Activated CD8-positive, alpha-beta memory T cell treated with anti-CD3 and anti-CD28 coated beads, Interleukin-2, amount 50 U/mL, for 4 hours (primary cell): Measurements from ENCODE around the gene PHACTR4.
"Not testable (repeated sequence)": the region's sequence is repeated elsewhere in the genome, so short reads cannot be mapped to it uniquely, and the experiment has no call there.

Experiments
- DNase-seq: peaks from one replicate; pipeline ENCODE4 v3.0.0-alpha.2; 2020

The PHACTR4 gene

DNA sequence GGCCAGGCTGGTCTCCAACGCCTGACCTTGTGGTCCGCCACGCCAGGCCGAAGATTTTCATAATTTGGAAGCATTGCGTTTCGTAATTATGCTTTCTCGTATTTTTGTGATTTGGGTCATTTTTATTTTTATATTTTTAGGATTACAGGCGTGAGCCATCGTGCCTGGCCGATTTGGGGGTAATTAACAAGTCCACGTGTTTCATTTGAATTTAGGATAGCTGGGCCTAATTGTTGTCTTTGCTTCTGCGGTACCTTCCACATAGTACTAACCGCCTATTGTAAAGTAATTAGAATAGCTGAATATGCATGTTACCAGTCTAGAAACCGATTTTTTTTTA lies 137.3 kb downstream of the PHACTR4 start:
- no peak for DNase-seq

GRCh38 chr1:28507247-28507645 lies 137.7 kb downstream of the PHACTR4 start:
- no peak for DNase-seq

DNA sequence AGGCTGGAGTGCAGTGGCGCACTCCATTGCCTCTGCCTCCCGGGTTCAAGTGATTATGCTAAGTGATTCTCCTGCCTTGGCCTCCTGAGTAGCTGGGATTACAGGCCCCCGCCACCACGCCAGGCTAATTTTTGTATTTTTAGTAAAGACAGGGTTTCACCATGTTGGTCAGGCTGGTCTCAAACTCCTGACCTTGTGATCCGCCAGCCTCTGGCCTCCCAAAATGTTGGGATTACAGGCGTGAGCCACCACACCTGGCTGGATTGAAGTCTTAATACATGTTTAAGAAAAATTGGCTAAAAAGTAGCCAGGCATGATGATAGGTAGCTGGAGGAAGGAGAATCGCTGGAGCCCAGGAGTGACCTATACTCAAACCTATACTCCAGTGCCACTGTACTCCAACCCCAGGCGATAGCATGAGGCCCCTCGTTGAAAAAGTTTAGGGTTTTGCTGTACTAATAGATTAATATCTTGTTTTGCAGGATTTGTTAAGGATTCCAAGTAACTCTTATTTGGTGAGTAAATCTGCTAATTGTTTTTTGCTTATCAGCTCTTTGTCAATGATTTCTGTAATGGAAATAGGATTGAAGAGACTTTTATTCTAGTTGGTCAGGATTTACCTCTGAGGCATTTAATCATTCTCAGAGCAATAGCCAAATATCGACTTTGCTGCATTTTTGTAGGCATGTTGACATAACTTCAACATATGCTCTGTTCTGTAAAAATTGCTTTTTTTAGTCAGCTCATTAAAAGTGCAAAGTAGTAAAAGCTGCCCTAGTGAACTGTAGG lies 138.3 kb downstream of the PHACTR4 start:
- DNase-seq, result no peak

DNA sequence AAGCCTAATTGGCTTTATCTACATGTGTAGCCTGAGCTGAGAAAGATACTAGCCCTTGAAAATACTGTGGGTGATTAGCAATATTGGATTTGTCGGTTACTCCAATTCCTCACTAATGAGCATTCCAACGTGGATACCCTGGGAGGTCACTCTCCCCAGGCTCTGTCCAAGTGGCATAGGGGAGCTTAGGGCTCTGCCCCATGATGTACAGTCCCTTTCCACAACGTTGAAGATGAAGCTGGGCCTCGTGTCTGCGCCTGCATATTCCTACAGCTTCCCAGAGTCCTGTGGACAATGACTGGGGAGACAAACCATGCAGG lies 138.9 kb downstream of the PHACTR4 start:
- no peak for DNase-seq

GRCh38 chr1:28509705-28510272 lies 140.2 kb downstream of the PHACTR4 start:
- peak; percentile 59 for DNase-seq

GRCh38 chr1:28510273-28510969 lies 140.9 kb downstream of the PHACTR4 start:
- DNase-seq, result no peak

GRCh38 chr1:28510970-28511440 lies 141.5 kb downstream of the PHACTR4 start:
- no peak for DNase-seq

- no peak for DNase-seq
These were observed 142.6 kb downstream of the PHACTR4 start for GRCh38 chr1:28512058-28512611.

DNA sequence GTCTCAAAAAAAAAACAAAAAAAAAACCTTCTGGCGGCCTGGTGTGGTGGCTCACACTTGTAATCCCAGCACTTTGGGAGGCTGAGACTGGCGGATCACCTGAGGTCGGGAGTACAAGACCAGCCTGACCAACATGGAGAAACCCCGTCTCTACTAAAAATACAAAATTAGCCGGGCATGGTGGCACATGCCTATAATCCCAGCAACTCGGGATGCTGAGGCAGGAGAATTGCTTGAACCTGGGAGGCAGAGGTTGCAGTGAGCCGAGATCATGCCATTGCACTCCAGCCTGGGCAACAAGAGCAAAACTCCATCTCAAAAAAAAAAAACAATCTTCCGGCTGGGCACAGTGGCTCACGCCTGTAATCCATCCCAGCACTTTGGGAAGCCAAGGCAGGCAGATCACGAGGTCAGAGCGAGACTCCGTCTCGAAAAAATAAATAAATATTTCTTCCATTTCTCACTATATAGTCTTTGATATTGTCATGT lies 144.9 kb downstream of the PHACTR4 start:
- DNase-seq, result not testable (repeated sequence)

GRCh38 chr1:28516518-28516956 lies 147.0 kb downstream of the PHACTR4 start:
- DNase-seq, result no peak

DNA sequence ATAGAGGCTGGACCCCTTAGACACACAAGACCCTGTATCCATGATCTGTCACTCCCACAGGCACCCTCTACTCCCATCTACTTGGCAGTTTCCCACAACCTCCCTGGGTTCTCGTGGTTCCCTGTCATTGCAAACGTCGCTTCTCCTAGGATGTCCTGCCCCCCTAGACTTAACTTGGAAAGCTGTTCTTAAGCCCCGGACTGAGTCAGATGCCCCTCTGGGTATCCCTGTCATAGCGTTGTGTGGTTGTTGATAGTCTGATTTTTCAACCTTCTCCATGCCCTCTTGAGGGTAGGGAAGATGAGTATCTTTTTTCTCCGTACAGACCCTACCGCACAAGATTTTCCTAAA lies 148.1 kb downstream of the PHACTR4 start:
- no peak for DNase-seq

DNA sequence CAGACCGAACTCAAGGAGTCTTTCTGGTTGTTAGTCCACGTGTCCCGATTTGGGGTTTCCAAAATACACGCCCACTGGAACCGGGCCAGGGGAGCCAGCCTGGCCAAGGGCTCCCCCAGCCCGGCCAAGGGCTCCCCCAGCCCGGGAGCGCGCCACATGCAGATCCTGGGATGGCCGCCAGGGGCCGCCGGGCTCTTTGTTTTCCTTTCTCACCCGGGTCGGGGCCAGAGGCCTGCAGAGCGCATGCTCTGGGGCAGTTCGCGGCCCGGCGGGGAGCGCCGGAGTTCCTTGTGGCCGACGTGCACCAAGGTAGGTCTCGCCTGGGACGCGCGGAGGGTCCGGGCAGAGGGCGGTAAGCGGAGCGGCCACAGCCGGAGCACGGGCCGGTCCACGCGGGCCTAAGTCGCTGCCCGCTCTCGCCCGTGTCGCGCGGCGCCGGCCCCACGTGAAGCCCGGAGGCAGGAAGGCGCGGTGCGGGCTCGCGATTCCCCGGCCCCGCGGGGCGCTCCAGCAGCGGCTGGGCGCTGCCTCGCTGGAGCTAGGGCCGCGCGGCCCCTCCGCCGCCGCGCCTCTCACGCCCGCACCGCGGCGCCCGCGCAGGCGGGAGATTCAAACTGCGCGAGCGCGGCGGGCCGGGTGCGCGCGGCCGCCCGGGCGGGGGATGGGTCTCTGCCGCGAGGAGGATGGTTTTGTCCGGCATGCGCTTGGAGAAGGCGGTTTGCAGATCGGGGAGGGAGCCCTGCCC lies 148.6 kb downstream of the PHACTR4 start:
- DNase-seq, result peak; percentile 90

GRCh38 chr1:28518745-28519341 lies 149.3 kb downstream of the PHACTR4 start:
- DNase-seq, result no peak

DNA sequence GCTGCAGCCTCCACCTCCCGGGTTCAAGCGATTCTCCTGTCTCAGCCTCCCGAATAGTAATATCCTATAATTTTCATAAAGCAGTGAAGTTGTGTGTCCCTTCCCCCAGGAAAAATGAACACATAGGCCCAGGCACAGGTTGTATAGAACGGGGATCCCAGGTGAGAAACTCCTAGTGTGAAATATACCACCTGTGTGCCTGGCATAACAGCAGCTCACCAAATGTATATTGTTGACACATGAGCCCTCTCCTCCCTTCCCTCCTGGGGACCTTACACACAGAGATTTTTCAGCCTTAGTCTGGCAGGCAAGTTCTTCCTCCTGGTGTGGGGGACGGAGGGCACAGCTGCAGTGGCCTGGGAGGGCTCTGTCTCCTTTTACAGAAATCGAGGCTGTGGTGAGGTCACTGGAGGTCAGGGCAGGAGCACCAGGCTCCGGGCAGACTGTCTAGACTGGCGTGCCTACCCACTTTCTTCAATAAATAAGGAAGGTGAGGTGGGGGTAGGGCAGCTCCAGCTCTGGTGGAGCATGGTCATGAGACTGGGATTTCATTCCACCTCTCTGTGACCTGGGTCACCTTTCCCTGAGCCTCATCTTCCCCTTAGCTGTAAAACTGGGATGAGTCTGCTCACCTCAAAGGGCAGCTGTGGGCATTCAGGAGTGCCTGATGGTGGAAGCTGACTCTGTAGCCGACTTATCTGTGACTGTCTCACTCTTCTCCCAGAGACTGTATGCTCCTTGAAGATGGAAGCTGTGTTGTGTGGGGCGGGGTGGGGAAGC lies 150.6 kb downstream of the PHACTR4 start:
- DNase-seq, result no peak

DNA sequence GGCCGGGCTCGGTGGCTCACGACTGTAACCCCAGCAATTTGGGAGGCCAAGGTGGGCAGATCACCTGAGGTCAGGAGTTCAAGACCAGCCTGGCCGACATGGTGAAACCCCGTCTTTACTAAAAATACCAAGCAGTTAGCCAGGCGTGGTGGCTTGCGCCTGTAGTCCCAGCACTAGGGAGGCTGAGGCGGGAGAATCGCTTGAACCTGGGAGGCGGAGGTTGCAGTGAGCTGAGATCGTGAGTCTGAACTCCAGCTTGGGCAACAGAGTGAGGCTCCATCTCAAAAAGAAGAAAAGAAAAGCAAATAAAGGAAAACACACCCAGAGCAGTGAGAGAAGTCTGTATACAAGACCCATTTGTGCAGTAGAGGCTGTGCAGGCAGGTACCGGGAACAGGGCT lies 151.3 kb downstream of the PHACTR4 start:
- not testable (repeated sequence) for DNase-seq

DNA sequence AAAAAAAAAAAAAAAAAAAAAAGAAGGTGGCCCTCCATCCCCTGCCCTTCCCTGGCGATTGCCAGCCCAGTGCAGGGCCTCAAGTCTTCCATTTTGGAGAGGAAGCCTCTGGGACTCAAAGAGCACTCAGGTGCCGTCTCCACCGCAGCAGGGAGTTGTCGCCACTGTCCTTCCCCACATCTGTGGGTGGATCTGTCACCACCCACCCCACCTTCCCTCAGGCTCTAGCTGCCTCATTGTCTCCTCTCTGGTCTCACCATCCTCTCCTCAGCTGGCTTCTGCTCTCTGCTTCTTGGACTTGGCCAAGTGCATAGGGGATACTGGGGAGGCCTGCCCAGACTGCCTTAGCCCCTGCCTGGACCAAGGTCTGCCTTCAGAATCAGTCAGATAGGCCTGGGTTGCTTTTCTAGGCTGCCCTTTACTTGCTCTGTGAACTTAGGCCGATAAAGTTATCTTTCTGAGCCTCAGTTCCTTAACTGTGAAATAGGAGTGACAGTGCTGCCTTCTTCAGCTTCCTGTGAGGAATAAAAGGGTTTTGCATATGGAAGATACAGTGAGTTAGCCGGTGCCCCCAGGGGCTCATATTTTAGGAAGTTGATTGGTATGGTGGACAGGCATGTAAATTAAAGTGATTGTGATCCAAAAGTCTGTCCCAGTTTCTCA lies 152.1 kb downstream of the PHACTR4 start:
- DNase-seq, result no peak

DNA sequence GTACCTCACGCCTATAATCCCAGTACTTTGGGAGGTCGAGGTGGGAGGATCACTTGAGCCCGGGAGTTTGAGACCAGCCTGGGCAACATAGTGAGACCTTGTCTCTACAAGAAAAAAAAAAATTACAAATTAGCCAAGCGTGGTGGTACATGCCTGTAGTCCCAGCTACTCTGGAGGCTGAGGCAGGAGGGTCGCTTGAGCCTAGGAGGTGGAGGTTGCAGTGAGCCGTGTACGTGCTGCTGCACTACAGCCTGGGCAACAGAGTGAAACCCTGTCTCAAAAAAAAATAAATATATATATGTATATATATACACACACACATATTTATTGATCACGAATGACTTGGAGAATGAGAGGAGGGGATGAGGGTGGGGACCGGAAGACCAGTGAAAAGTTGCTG lies 153.0 kb downstream of the PHACTR4 start:
- DNase-seq, result not testable (repeated sequence)

GRCh38 chr1:28525002-28525642 lies 155.6 kb downstream of the PHACTR4 start:
- DNase-seq, result not testable (repeated sequence)

DNA sequence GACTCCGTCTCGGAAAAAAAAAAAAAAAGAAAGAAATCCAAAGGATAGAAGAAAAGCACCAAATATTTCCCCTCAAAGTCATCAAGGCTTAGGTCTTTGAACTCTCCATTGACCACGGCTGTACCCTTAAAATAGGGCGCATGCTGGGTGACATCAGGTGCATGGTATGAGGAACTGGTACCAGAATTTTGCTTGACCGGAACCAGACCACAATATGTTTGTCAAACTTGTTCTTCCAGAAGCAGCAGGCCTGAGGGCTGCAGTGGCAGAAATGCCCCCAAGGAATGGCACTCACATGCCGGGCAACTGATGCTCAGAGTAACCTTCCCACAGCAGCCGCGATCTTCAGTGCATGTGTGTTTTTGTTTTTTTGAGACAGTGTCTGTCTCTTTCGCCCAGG lies 157.3 kb downstream of the PHACTR4 start:
- no peak for DNase-seq

DNA sequence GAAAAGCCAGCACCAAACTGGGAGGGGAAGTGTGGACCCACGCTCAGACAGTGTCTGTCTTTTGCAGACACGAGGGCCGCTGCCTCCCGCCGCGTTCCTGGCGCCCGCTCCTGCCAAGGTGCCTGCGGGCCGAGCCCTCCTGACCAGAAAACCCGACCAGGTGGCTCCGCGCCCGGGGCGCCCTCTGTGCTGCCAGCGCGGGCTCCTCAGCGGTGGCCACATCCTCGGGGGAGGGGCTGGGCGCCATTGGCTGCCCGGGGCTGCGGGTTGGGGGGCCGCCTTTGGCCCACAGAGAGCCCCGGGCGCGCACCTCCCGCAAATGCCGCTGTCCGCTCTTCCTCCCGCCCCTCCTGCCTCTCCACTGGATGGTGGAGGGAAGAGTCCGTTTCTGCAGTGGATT lies 160.9 kb downstream of the PHACTR4 start:
- no peak for DNase-seq

- DNase-seq, result no peak
These were observed 165.1 kb downstream of the PHACTR4 start for GRCh38 chr1:28534671-28535070.
